Stomach (tissue), 4 donors: Measurements from ENCODE around the gene DES.

Experiments
- POLR2A ChIP-seq, 4 donors: fragments of 450-650 bp; IDR thresholded peaks; one replicate each; pipeline ENCODE4 v1.6.1; 2016; ENCODE audit warnings: antibody characterized with exemption in 4 of 4, control low read depth in 2 of 4, mild to moderate bottlenecking in 1 of 4, moderate library complexity in 1 of 4
- POLR2AphosphoS5 ChIP-seq, 3 donors: sonication (generic); formaldehyde crosslinking; IDR thresholded peaks; one replicate each; pipeline ENCODE4 v1.6.1; 2016; ENCODE audit warnings: antibody characterized with exemption in 3 of 3
- TF ChIP-seq, protein P1 (sequence below), 7 experiments: fragments of 450-650 bp in 4 of 7; fragments of 200-600 bp in 3 of 7; sonication (generic) in 3 of 7; IDR thresholded peaks; one replicate each; pipeline ENCODE4 v1.5.1; 2016 to 2019; ENCODE audit warnings: antibody characterized with exemption in 7 of 7, control low read depth in 2 of 7, mild to moderate bottlenecking in 1 of 7

DNA sequence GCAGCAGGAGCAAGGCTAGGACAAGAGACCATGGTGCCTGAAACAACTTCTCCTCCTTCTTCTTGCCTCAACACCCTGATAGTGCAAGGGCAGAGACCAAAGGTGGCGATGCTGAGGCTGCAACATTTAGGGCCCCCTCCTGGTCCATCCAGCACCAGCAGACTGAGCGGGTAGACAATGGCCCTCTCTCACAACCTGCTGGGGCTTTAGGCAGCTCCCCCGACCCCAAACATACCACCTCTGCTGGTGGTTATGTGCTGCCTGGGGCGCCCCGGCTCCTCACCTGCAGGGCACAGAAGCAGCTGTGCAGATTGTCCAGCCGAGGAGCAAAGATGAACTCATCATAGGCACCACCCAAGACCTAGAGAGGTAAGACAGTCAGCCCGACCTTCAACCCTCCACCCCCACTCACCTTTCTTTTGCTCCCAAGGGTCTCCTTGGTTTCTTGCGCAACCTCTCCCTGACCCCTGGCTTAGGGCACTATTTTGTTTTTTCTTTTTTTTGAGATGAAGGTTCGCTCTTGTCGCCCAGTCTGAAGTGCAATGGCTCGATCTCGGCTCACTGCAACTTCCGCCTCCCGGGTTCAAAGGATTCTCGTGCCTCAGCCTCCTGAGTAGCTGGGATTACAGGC lies 34.0 kb upstream of the DES start:
- TF ChIP-seq POLR2AphosphoS5 (IDR thresholded peaks at IDR 0.05) (no peak), POLR2A (IDR thresholded peaks at IDR 0.05) (no peak)
- TF ChIP-seq, protein P1, sequence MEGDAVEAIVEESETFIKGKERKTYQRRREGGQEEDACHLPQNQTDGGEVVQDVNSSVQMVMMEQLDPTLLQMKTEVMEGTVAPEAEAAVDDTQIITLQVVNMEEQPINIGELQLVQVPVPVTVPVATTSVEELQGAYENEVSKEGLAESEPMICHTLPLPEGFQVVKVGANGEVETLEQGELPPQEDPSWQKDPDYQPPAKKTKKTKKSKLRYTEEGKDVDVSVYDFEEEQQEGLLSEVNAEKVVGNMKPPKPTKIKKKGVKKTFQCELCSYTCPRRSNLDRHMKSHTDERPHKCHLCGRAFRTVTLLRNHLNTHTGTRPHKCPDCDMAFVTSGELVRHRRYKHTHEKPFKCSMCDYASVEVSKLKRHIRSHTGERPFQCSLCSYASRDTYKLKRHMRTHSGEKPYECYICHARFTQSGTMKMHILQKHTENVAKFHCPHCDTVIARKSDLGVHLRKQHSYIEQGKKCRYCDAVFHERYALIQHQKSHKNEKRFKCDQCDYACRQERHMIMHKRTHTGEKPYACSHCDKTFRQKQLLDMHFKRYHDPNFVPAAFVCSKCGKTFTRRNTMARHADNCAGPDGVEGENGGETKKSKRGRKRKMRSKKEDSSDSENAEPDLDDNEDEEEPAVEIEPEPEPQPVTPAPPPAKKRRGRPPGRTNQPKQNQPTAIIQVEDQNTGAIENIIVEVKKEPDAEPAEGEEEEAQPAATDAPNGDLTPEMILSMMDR (IDR thresholded peaks at IDR 0.05), result no peak
